ENCODE results near the gene C11orf24.

DNA sequence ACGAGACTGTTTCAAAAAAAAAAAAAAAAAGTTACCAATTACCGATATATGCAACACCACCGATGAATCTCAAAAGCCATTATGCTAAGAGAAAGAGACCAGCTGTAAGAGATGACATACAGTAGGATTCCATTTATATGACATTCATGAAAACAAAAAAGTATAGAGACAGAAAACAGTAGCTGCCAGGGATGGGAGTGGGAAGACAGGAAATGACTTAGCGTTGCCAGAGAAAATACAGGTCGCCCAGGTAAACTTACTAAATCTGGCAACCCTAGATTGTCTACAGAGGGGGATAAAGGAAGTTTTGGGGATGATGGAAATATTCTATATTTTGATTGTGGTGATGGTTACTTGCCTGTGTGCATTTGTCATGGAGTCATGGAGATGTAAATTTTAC lies 7.9 kb upstream of the C11orf24 start:
- TF ChIP-seq, protein P1, sequence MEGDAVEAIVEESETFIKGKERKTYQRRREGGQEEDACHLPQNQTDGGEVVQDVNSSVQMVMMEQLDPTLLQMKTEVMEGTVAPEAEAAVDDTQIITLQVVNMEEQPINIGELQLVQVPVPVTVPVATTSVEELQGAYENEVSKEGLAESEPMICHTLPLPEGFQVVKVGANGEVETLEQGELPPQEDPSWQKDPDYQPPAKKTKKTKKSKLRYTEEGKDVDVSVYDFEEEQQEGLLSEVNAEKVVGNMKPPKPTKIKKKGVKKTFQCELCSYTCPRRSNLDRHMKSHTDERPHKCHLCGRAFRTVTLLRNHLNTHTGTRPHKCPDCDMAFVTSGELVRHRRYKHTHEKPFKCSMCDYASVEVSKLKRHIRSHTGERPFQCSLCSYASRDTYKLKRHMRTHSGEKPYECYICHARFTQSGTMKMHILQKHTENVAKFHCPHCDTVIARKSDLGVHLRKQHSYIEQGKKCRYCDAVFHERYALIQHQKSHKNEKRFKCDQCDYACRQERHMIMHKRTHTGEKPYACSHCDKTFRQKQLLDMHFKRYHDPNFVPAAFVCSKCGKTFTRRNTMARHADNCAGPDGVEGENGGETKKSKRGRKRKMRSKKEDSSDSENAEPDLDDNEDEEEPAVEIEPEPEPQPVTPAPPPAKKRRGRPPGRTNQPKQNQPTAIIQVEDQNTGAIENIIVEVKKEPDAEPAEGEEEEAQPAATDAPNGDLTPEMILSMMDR (IDR thresholded peaks at IDR 0.05 in 2 of 3, conservative IDR thresholded peaks at IDR 0.05 in 1 of 3; ENCODE audit: borderline replicate concordance in 1 of 3, insufficient read depth in 1 of 3, low read depth in 2 of 3, low read length in 2 of 3): no peak
- no peak for TF ChIP-seq SP1 (IDR thresholded peaks at IDR 0.05; ENCODE audit: low read depth)
- TF ChIP-seq SRF (IDR thresholded peaks at IDR 0.05; ENCODE audit: low read depth): no peak
- no peak for TF ChIP-seq POLR2AphosphoS5 (IDR thresholded peaks at IDR 0.05; ENCODE audit: low read depth, low read length)
- no peak for TF ChIP-seq RAD21 (IDR thresholded peaks at IDR 0.05; ENCODE audit: low read depth)
- TF ChIP-seq POLR2A (IDR thresholded peaks at IDR 0.05; ENCODE audit: borderline replicate concordance, extremely low read depth, insufficient read depth, insufficient read length): no peak
- TF ChIP-seq FOSL1 (IDR thresholded peaks at IDR 0.05; ENCODE audit: low read depth): no peak
- no peak for TF ChIP-seq EZH2phosphoT487 (IDR thresholded peaks at IDR 0.05; ENCODE audit: borderline replicate concordance)
- no peak for TF ChIP-seq ZNF274 (IDR thresholded peaks at IDR 0.05; ENCODE audit: low read depth, low read length)
